Measurements from ENCODE around the gene DDX52.

The DDX52 gene

GRCh38 chr17:37672548-37673078, 29.4 kb upstream of the DDX52 start:
- Histone ChIP-seq H3K9me3 (ENCODE audit: control insufficient read depth, insufficient read depth, low read length) (no peaks in the 10 kb centered on the region), H3K27me3 (ENCODE audit: control insufficient read depth, insufficient read depth, low read length) (no peaks in the 10 kb centered on the region), H3K27ac (ENCODE audit: low read depth, low read length) (no peak overlapping the region), H3K36me3 (ENCODE audit: control insufficient read depth, insufficient read depth, low read length) (no peaks in the 10 kb centered on the region), H3K4me3 (ENCODE audit: low read depth, low read length) (no peak overlapping the region), H3K9ac (ENCODE audit: low read depth, low read length) (no peak overlapping the region), H3K4me1 (ENCODE audit: control insufficient read depth, insufficient read depth, low read length) (no peaks in the 10 kb centered on the region)

- Histone ChIP-seq H3K27ac (ENCODE audit: low read depth, low read length) (no peak overlapping the region), H3K9me3 (ENCODE audit: control insufficient read depth, insufficient read depth, low read length) (no peaks in the 10 kb centered on the region), H3K27me3 (ENCODE audit: control insufficient read depth, insufficient read depth, low read length) (no peaks in the 10 kb centered on the region), H3K9ac (ENCODE audit: low read depth, low read length) (no peak overlapping the region), H3K36me3 (ENCODE audit: control insufficient read depth, insufficient read depth, low read length) (no peaks in the 10 kb centered on the region), H3K4me1 (ENCODE audit: control insufficient read depth, insufficient read depth, low read length) (no peaks in the 10 kb centered on the region), H3K4me3 (ENCODE audit: low read depth, low read length) (no peak overlapping the region)
Measured at GRCh38 chr17:37671824-37672547, 28.7 kb upstream of the DDX52 start.

DNA sequence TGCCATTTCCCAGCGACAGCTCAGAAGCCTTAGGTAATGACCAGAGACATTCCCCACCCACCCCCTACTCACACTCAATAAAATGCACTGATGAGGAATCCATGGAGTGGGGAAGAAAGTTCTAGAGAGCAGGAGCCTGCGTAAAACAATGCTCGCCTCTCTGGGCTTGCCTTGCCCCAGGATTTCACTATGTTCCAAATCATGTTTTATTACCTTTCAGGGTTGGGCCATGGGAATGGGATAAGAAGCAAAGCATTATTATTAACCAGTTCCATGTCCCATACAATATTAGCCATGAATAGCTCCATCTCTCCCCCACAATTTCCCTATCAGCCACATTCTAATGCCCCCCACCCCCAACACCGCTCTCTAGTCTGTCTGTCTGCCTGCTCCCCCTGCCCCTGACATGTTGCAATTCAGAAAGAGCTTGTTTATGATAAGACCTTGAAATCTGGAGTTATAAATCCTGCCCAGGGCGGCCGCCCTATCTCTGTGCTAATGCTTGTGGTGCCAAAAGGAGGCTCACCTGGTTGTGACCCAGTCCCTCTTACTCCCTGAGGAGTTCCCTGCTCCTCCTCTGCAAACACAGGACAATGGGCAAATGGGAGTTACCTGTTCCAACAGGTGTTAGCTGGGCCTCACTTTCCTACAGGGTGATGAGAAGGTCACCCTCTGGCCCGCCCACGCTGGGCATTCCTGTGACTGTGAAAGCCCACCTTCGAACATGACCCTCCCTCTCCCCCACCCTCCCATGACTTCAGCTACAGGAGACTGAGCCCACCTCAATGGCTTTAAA, 28.0 kb upstream of the DDX52 start:
- Histone ChIP-seq H3K27me3 (ENCODE audit: control insufficient read depth, insufficient read depth, low read length) (no peaks in the 10 kb centered on the region), H3K27ac (ENCODE audit: low read depth, low read length) (no peak overlapping the region), H3K9me3 (ENCODE audit: control insufficient read depth, insufficient read depth, low read length) (no peaks in the 10 kb centered on the region), H3K4me3 (ENCODE audit: low read depth, low read length) (no peak overlapping the region), H3K4me1 (ENCODE audit: control insufficient read depth, insufficient read depth, low read length) (no peaks in the 10 kb centered on the region), H3K36me3 (ENCODE audit: control insufficient read depth, insufficient read depth, low read length) (no peaks in the 10 kb centered on the region), H3K9ac (ENCODE audit: low read depth, low read length) (no peak overlapping the region)

GRCh38 chr17:37667039-37667438, 23.8 kb upstream of the DDX52 start:
- Histone ChIP-seq H3K9me3 (ENCODE audit: control insufficient read depth, insufficient read depth, low read length) (no peaks in the 10 kb centered on the region), H3K36me3 (ENCODE audit: control insufficient read depth, insufficient read depth, low read length) (no peaks in the 10 kb centered on the region), H3K4me1 (ENCODE audit: control insufficient read depth, insufficient read depth, low read length) (peaks cover 5% of the 10 kb centered on the region; the same call in 1 of the 2 replicates), H3K9ac (ENCODE audit: low read depth, low read length) (no peak overlapping the region), H3K4me3 (ENCODE audit: low read depth, low read length) (no peak overlapping the region), H3K27me3 (ENCODE audit: control insufficient read depth, insufficient read depth, low read length) (no peaks in the 10 kb centered on the region), H3K27ac (ENCODE audit: low read depth, low read length) (no peak overlapping the region)

DNA sequence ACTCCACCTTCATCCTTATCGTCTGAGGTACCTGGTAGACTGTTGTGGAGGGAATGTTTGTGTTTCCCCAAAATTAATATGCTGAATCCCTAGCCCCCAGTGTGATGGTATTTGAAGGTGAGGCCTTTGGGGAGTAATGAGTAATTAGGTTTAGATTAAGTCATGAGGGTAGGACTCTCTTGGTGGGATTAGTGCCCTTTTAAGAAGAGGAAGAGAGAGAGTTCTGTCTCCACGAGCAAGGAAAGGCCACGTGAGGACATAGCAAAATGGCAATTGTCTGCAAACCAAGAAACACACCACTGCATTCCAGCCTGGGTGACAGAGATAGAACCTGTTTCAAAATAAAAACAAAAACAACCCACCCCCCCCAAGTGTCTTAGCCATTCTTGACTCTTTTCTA, 21.0 kb upstream of the DDX52 start:
- Histone ChIP-seq H3K27ac (ENCODE audit: low read depth, low read length) (no peak overlapping the region), H3K36me3 (ENCODE audit: control insufficient read depth, insufficient read depth, low read length) (no peaks in the 10 kb centered on the region), H3K4me3 (ENCODE audit: low read depth, low read length) (no peak overlapping the region), H3K27me3 (ENCODE audit: control insufficient read depth, insufficient read depth, low read length) (no peaks in the 10 kb centered on the region), H3K9me3 (ENCODE audit: control insufficient read depth, insufficient read depth, low read length) (no peaks in the 10 kb centered on the region), H3K4me1 (ENCODE audit: control insufficient read depth, insufficient read depth, low read length) (peaks cover 5% of the 10 kb centered on the region; the same call in 1 of the 2 replicates), H3K9ac (ENCODE audit: low read depth, low read length) (no peak overlapping the region)

DNA sequence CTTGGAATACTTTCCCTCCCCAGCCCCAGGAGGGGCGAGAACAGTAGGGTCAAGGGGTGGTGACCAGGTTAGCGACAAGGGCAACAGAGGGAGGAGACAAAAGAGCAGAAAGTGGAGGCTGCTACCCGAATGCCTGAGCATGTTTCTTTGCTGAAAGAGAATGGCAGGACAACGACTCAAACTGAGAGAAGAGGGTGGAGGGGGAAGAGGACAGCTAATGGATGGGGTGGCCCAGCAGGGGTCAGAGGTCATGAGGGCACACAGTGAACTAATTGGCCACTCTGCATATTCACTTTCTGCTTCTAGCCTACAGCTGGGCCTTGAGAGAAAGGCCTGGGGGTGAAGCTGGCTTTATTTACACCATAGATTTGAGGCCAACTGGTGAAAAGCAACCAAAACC, 19.1 kb upstream of the DDX52 start:
- no peaks in the 10 kb centered on the region for H3K9me3 ChIP-seq (ENCODE audit: control insufficient read depth, insufficient read depth, low read length)
- no peaks in the 10 kb centered on the region for H3K27me3 ChIP-seq (ENCODE audit: control insufficient read depth, insufficient read depth, low read length)
- peaks cover 5% of the 10 kb centered on the region; the same call in 1 of the 2 replicates for H3K4me1 ChIP-seq (ENCODE audit: control insufficient read depth, insufficient read depth, low read length)
- H3K4me3 ChIP-seq (ENCODE audit: low read depth, low read length), result no peak overlapping the region
- H3K9ac ChIP-seq (ENCODE audit: low read depth, low read length), result no peak overlapping the region
- H3K36me3 ChIP-seq (ENCODE audit: control insufficient read depth, insufficient read depth, low read length), result no peaks in the 10 kb centered on the region
- no peak overlapping the region for H3K27ac ChIP-seq (ENCODE audit: low read depth, low read length)

DNA sequence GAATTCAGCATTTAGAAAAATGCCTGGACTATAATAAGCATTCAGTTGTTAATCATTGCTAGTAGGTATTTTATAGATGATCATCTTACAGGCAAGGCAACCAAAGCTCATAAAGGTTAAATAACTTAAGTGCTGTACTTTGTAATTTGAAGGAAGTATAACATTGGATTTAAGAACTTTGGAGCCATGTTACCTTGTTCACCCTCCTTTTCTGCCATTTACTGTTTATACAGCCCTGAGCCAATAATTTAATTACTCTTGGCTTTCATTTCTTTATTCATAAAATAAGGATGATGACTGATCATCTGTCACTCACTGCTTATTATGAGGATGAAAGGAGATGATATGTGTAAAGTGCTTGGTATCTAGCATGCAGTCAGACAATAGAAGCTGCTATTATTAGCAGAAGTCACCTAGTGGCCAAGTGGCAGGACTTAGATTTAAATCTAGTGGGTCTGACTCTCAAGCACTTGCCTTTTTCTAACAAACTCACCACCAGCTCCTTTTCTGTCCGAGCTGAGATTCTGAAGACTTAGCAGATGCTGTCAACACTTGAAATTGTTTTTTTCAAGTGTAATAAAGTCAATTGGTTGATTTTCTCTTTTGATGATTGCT, 18.3 kb upstream of the DDX52 start:
- Histone ChIP-seq H3K9ac (ENCODE audit: low read depth, low read length) (no peak overlapping the region), H3K27ac (ENCODE audit: low read depth, low read length) (no peak overlapping the region), H3K4me3 (ENCODE audit: low read depth, low read length) (no peak overlapping the region)

GRCh38 chr17:37659925-37660324, 16.7 kb upstream of the DDX52 start:
- Histone ChIP-seq H3K9me3 (ENCODE audit: control insufficient read depth, insufficient read depth, low read length) (no peaks in the 10 kb centered on the region), H3K27ac (ENCODE audit: low read depth, low read length) (no peak overlapping the region), H3K36me3 (ENCODE audit: control insufficient read depth, insufficient read depth, low read length) (no peaks in the 10 kb centered on the region), H3K4me3 (ENCODE audit: low read depth, low read length) (no peak overlapping the region), H3K27me3 (ENCODE audit: control insufficient read depth, insufficient read depth, low read length) (no peaks in the 10 kb centered on the region), H3K4me1 (ENCODE audit: control insufficient read depth, insufficient read depth, low read length) (no peaks in the 10 kb centered on the region; the same call in 1 of the 2 replicates), H3K9ac (ENCODE audit: low read depth, low read length) (no peak overlapping the region)

More for the DNA sequence above, 18.3 kb upstream of the DDX52 start:
- H3K36me3 ChIP-seq (ENCODE audit: control insufficient read depth, insufficient read depth, low read length), result no peaks in the 10 kb centered on the region
- peaks cover 5% of the 10 kb centered on the region; the same call in 1 of the 2 replicates for H3K4me1 ChIP-seq (ENCODE audit: control insufficient read depth, insufficient read depth, low read length)
- no peaks in the 10 kb centered on the region for H3K27me3 ChIP-seq (ENCODE audit: control insufficient read depth, insufficient read depth, low read length)
- H3K9me3 ChIP-seq (ENCODE audit: control insufficient read depth, insufficient read depth, low read length), result no peaks in the 10 kb centered on the region

GRCh38 chr17:37657202-37657601, 14.0 kb upstream of the DDX52 start:
- no peaks in the 10 kb centered on the region for H3K4me1 ChIP-seq (ENCODE audit: control insufficient read depth, insufficient read depth, low read length)
- no peak overlapping the region for H3K4me3 ChIP-seq (ENCODE audit: low read depth, low read length)
- H3K36me3 ChIP-seq (ENCODE audit: control insufficient read depth, insufficient read depth, low read length), result no peaks in the 10 kb centered on the region
- H3K27me3 ChIP-seq (ENCODE audit: control insufficient read depth, insufficient read depth, low read length), result no peaks in the 10 kb centered on the region
- no peaks in the 10 kb centered on the region for H3K9me3 ChIP-seq (ENCODE audit: control insufficient read depth, insufficient read depth, low read length)
- H3K9ac ChIP-seq (ENCODE audit: low read depth, low read length), result no peak overlapping the region
- H3K27ac ChIP-seq (ENCODE audit: low read depth, low read length), result no peak overlapping the region

GRCh38 chr17:37651849-37652248, 8.6 kb upstream of the DDX52 start:
- Histone ChIP-seq H3K9me3 (ENCODE audit: control insufficient read depth, insufficient read depth, low read length) (no peaks in the 10 kb centered on the region), H3K27ac (ENCODE audit: low read depth, low read length) (no peak overlapping the region), H3K36me3 (ENCODE audit: control insufficient read depth, insufficient read depth, low read length) (no peaks in the 10 kb centered on the region), H3K4me1 (ENCODE audit: control insufficient read depth, insufficient read depth, low read length) (no peaks in the 10 kb centered on the region), H3K27me3 (ENCODE audit: control insufficient read depth, insufficient read depth, low read length) (peaks cover under 1% of the 10 kb centered on the region; the same call in 1 of the 2 replicates), H3K9ac (ENCODE audit: low read depth, low read length) (no peak overlapping the region), H3K4me3 (ENCODE audit: low read depth, low read length) (no peak overlapping the region)
